Uterus (tissue), 4 donors: Measurements from ENCODE around the gene SLC5A12. TPM values are rescaled to one million over a fixed set of nuclear protein-coding genes. Genes with fewer than 3 reads are reported as not detected.
"Not testable (repeated sequence)": the region's sequence is repeated elsewhere in the genome, so short reads cannot be mapped to it uniquely, and the experiment has no call there.

Experiments
- DNase-seq, 2 donors: peaks; one replicate each; pipeline ENCODE4 v3.0.0-alpha.2; 2019 to 2020
- H3K27ac ChIP-seq, 2 donors: fragments of 200-600 bp; sonication (generic); 1 replicate in 1 of 2; 2 replicates in 1 of 2; pipeline ENCODE4 v1.5.1; 2016 to 2018
- H3K27me3 ChIP-seq, 2 donors: fragments of 200-600 bp; sonication (generic); one replicate each; pipeline ENCODE4 v1.5.1; 2018 to 2019; ENCODE audit warnings: control low read depth in 1 of 2
- H3K36me3 ChIP-seq, 2 donors: fragments of 200-600 bp; sonication (generic); one replicate each; pipeline ENCODE4 v1.5.1; 2019; ENCODE audit warnings: control low read depth in 1 of 2
- H3K4me1 ChIP-seq, 2 donors: fragments of 200-600 bp; sonication (generic); one replicate each; pipeline ENCODE4 v1.5.1; 2018 to 2019; ENCODE audit warnings: control low read depth in 1 of 2
- H3K4me3 ChIP-seq, 2 donors: fragments of 200-600 bp; sonication (generic); 1 replicate in 1 of 2; 2 replicates in 1 of 2; pipeline ENCODE4 v1.5.1; 2018 to 2019; ENCODE audit warnings: mild to moderate bottlenecking in 1 of 2
- H3K9me3 ChIP-seq, 2 donors: fragments of 200-600 bp; sonication (generic); one replicate each; pipeline ENCODE4 v1.5.1; 2019; ENCODE audit warnings: control low read depth in 1 of 2
- CTCF ChIP-seq, 4 experiments: fragments of 200-600 bp in 2 of 4; fragments of 450-650 bp in 2 of 4; sonication (generic) in 2 of 4; IDR thresholded peaks; one replicate each; pipeline ENCODE4 v1.5.1; 2016 to 2019; ENCODE audit warnings: antibody characterized with exemption in 4 of 4, mild to moderate bottlenecking in 2 of 4, moderate library complexity in 1 of 4
- POLR2A ChIP-seq, 2 donors: fragments of 450-650 bp; IDR thresholded peaks; one replicate each; pipeline ENCODE4 v1.6.1; 2016; ENCODE audit warnings: antibody characterized with exemption in 2 of 2, mild to moderate bottlenecking in 1 of 2, moderate library complexity in 1 of 2
- intact Hi-C: fragments of 100-400 bp; cut with DNase I; formaldehyde crosslinking; loops from one replicate; pipeline ENCODE4 v1.15.1; 2023; ENCODE audit warnings: low total_unique reads
- total RNA-seq, 4 donors: library from RNA; depleted of rRNA in 3 of 4; stranded (reverse); fragments of >200 nt in 3 of 4; gene quantifications; one replicate each; pipeline versions ENCODE4 v1.1.0 to v1.2.4, GENCODE V29; 2014 to 2023
- donor health status: DM: yes; HTN: yes; CAD: no.

The SLC5A12 gene
- total RNA-seq, 4 donors from 2014 or later, result 0.14 TPM; not detected in 3

DNA sequence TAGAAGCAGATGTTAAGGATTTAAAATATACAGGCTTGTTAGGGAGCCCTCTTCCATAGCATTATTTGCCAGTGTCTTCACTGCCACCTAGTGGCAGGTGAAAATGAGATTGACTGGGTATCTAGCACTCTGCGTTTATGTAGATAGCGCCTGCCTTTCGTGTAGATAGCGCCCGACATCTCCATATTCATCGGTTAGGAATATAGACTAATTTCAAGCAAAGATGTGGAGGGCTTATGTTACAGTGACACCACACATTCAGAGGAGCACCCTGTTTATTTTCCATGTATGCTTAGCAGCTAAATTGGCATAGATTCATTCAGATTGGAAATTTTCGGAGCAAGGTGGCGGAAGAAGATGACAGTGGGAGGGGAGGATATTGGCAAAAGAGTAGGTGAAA is 72.0 kb downstream of the SLC5A12 start:
- no peak overlapping the region for H3K4me3 ChIP-seq
- H3K36me3 ChIP-seq, result no peaks in the 10 kb centered on the region
- H3K27ac ChIP-seq, result no peak overlapping the region
- intact Hi-C loops, result no loop called here
- H3K27me3 ChIP-seq, result no peaks in the 10 kb centered on the region
- TF ChIP-seq POLR2A (IDR thresholded peaks at IDR 0.05) (no peak), CTCF (IDR thresholded peaks at IDR 0.05) (peak; percentile 21 to 44 (median 29))
- H3K9me3 ChIP-seq, result no peaks in the 10 kb centered on the region
- peak in 1 of 2 donors; percentile 12 for DNase-seq
- H3K4me1 ChIP-seq, result no peaks in the 10 kb centered on the region

DNA sequence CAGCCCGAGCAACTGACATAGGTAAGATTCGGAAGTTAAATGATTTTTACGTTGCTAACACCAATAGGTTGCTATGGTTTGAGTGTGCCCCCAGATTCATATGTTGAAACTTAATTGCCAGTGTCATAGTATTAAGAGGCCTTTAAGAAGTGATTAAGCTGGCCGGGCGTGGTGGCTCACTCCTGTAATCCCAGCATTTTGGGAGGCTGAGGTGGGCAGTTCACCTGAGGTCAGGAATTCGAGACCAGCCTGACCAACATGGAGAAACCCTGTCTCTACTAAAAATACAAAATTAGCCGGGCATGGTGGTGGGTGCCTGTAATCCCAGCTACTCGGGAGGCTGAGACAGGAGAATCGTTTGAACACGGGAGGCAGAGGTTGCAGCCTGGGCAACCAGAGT is 78.5 kb downstream of the SLC5A12 start:
- intact Hi-C loops, H3K36me3 ChIP-seq, DNase-seq, H3K4me1 ChIP-seq, H3K9me3 ChIP-seq, H3K27ac ChIP-seq, H3K27me3 ChIP-seq, H3K4me3 ChIP-seq: not testable (repeated sequence)

DNA sequence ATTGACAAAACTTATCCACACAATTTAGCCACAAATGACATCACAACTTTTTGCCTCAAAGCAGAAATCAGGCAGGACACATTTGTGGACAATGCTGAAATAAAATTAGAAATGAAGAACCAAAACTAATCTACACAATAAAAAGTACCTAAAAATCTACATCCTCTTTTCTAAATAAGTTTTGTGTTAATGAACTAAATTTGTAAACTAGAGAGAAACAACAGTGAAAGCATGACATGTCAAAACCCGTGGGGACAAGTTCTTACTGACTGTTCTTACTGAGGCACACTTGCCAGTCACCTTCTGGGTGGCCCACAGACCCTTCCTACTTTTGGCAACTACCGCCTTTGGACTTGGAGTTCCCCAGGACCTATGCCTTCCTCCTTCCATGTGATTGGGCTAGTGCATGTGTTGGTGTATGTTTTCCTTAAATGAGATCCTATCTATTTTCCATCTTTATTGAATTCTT is 89.1 kb downstream of the SLC5A12 start:
- Histone ChIP-seq H3K36me3 (no peaks in the 10 kb centered on the region), H3K4me1 (no peaks in the 10 kb centered on the region), H3K4me3 (no peak overlapping the region), H3K27me3 (no peaks in the 10 kb centered on the region), H3K9me3 (no peaks in the 10 kb centered on the region), H3K27ac (no peak overlapping the region)
- TF ChIP-seq CTCF (IDR thresholded peaks at IDR 0.05) (no peak), POLR2A (IDR thresholded peaks at IDR 0.05) (no peak)
- no peak for DNase-seq
- intact Hi-C loops, result no loop called here

GRCh38 chr11:26626346-26626745 is 95.5 kb downstream of the SLC5A12 start:
- H3K27ac ChIP-seq, result no peak overlapping the region
- DNase-seq, result no peak
- TF ChIP-seq POLR2A (IDR thresholded peaks at IDR 0.05), result no peak
- intact Hi-C loops, result no loop called here
- H3K4me1 ChIP-seq, result no peaks in the 10 kb centered on the region
- H3K9me3 ChIP-seq, result no peaks in the 10 kb centered on the region
- no peaks in the 10 kb centered on the region for H3K36me3 ChIP-seq
- no peaks in the 10 kb centered on the region for H3K27me3 ChIP-seq
- H3K4me3 ChIP-seq, result no peak overlapping the region

DNA sequence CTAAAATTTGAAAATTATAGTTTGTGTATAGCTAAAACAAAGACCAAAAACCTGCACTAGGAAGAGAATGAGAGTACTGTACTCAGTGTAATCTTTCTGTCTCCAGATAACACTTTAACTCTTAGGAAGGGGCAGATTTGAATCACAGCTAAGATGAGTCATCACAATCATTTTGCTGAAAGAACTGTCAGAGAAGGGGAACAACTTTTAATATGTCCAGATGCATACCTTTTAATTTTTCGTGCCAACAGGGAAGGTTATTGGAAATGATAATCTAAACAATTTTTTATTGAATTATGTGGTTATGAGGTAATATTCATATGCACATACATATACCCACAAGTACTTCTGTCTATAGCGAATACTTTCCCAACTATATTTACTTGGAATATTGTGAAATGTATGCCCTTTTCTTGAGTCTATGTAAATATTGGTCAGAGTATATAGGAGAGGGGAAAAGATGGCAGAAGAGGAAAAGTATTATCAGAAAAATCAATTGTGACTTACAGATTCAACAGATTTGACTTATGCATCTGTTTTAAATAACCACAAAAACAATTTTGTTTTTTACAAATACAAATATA is 98.7 kb downstream of the SLC5A12 start:
- intact Hi-C loops, result no loop called here
- TF ChIP-seq CTCF (IDR thresholded peaks at IDR 0.05), result no peak
- no peak for TF ChIP-seq POLR2A (IDR thresholded peaks at IDR 0.05)
- Histone ChIP-seq H3K27me3 (no peaks in the 10 kb centered on the region), H3K4me1 (no peaks in the 10 kb centered on the region), H3K4me3 (no peak overlapping the region), H3K36me3 (no peaks in the 10 kb centered on the region), H3K27ac (no peak overlapping the region), H3K9me3 (no peaks in the 10 kb centered on the region)
- no peak for DNase-seq

- intact Hi-C loops, result no loop called here
- Histone ChIP-seq H3K36me3 (no peaks in the 10 kb centered on the region), H3K9me3 (no peaks in the 10 kb centered on the region), H3K4me1 (no peaks in the 10 kb centered on the region), H3K27me3 (no peaks in the 10 kb centered on the region), H3K4me3 (no peak overlapping the region), H3K27ac (no peak overlapping the region)
- no peak for DNase-seq
- TF ChIP-seq CTCF (IDR thresholded peaks at IDR 0.05) (no peak), POLR2A (IDR thresholded peaks at IDR 0.05) (no peak)
These were observed 99.7 kb downstream of the SLC5A12 start for GRCh38 chr11:26622181-26622580.
